ENCODE results near the gene PRSS23.
"Not testable (repeated sequence)": the region's sequence is repeated elsewhere in the genome, so short reads cannot be mapped to it uniquely, and the experiment has no call there.

Gene PRSS23

DNA sequence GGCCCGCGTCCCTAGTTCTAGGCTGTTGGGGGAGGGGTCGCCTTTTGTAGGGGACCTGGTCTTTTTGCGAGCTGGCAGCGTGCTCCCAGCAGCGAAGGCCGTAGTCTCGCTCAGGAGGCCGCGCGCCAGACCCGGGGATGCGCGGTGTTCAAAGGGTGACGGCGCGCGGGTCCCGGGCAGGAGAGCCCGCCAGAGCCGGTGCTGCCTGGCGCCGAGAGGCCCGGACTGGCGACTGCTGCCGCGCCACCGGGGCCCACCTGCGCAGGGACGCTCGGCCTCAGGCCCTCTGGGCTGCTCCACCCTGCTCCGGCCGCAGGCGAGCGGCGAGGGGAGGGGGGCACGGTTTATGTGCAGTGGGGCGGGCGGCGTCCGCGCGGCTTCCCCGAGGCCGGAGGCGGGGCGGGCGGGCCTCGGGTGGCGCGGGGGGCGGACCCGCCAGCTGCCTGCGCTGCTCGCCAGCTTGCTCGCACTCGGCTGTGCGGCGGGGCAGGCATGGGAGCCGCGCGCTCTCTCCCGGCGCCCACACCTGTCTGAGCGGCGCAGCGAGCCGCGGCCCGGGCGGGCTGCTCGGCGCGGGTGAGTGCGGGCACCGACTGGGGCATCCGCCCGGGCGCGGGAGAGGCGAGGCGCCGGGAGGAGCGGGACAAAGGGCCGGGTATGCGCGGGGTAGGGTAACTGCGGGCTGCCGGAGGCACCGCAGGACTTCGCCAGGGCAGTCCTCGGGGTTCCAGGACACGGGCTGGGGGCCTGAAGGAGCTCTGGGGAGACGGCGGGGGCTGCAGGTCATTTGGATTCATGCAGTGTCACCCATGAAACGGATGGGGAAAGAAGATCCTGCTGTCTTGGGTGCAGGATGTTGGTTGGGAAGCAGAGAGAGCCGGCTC, at the start of gene PRSS23:
Gene PRSS23, plus strand, starts transcription at position 467 of the 884 bp plus-strand sequence. CDS start 7,102 bp downstream, outside the sequence.
- Histone ChIP-seq H3K9me3 (ENCODE audit: control insufficient read depth, insufficient read depth, low read depth, low read length) (no peaks in the 10 kb centered on the region), H3K4me3 (ENCODE audit: low read depth, low read length) (peak within 1 kb of the TSS; percentile 72), H3K27ac (ENCODE audit: low read depth, low read length) (no peak within 1 kb of the TSS), H3K36me3 (ENCODE audit: control insufficient read depth, insufficient read depth, low read length) (no peaks in the 10 kb centered on the region), H3K27me3 (ENCODE audit: control insufficient read depth, insufficient read depth, low read length) (peaks cover 30% of the 10 kb centered on the region), H3K4me1 (ENCODE audit: control insufficient read depth, insufficient read depth, low read length) (peaks cover 31% of the 10 kb centered on the region), H3K9ac (ENCODE audit: low read length) (peak within 1 kb of the TSS; percentile 65)

GRCh38 chr11:86753459-86753858, 46.9 kb upstream of the PRSS23 start:
- no peak overlapping the region for H3K9ac ChIP-seq (ENCODE audit: low read length)
- no peaks in the 10 kb centered on the region for H3K4me1 ChIP-seq (ENCODE audit: control insufficient read depth, insufficient read depth, low read length)
- no peaks in the 10 kb centered on the region for H3K36me3 ChIP-seq (ENCODE audit: control insufficient read depth, insufficient read depth, low read length)
- H3K27ac ChIP-seq (ENCODE audit: low read depth, low read length), result no peak overlapping the region
- no peak overlapping the region for H3K4me3 ChIP-seq (ENCODE audit: low read depth, low read length)
- H3K9me3 ChIP-seq (ENCODE audit: control insufficient read depth, insufficient read depth, low read depth, low read length), result no peaks in the 10 kb centered on the region
- no peaks in the 10 kb centered on the region for H3K27me3 ChIP-seq (ENCODE audit: control insufficient read depth, insufficient read depth, low read length)

DNA sequence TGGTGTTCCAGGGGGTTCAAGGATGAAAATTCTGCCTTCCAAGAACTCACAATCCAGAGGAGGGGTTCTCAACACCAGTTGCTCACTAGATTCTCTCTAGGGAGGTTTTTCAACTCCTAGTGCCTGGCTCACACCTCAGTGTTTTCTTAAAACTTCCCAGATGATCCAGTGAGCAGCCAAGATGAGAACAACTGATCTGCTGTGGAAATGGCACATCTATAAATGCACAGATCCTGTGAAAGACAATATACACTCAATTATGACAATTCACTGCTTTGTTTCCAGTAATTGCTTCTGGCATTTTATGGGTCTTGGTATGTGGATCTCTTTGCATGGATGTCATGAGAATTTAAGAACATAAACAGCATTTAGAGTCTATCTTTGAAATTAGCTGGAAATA, 45.2 kb upstream of the PRSS23 start:
- H3K4me1 ChIP-seq (ENCODE audit: control insufficient read depth, insufficient read depth, low read length), result no peaks in the 10 kb centered on the region
- H3K9me3 ChIP-seq (ENCODE audit: control insufficient read depth, insufficient read depth, low read depth, low read length), result no peaks in the 10 kb centered on the region
- H3K27me3 ChIP-seq (ENCODE audit: control insufficient read depth, insufficient read depth, low read length), result no peaks in the 10 kb centered on the region
- no peak overlapping the region for H3K27ac ChIP-seq (ENCODE audit: low read depth, low read length)
- no peak overlapping the region for H3K4me3 ChIP-seq (ENCODE audit: low read depth, low read length)
- H3K9ac ChIP-seq (ENCODE audit: low read length), result no peak overlapping the region
- H3K36me3 ChIP-seq (ENCODE audit: control insufficient read depth, insufficient read depth, low read length), result no peaks in the 10 kb centered on the region

- Histone ChIP-seq H3K9ac (ENCODE audit: low read length) (no peak overlapping the region), H3K4me1 (ENCODE audit: control insufficient read depth, insufficient read depth, low read length) (no peaks in the 10 kb centered on the region), H3K27me3 (ENCODE audit: control insufficient read depth, insufficient read depth, low read length) (no peaks in the 10 kb centered on the region), H3K9me3 (ENCODE audit: control insufficient read depth, insufficient read depth, low read depth, low read length) (no peaks in the 10 kb centered on the region), H3K27ac (ENCODE audit: low read depth, low read length) (no peak overlapping the region), H3K36me3 (ENCODE audit: control insufficient read depth, insufficient read depth, low read length) (no peaks in the 10 kb centered on the region), H3K4me3 (ENCODE audit: low read depth, low read length) (no peak overlapping the region)
Observed at GRCh38 chr11:86758171-86758570, 42.2 kb upstream of the PRSS23 start.

- Histone ChIP-seq H3K27me3 (ENCODE audit: control insufficient read depth, insufficient read depth, low read length) (no peaks in the 10 kb centered on the region), H3K27ac (ENCODE audit: low read depth, low read length) (no peak overlapping the region)
Observed at GRCh38 chr11:86760577-86760976, 39.8 kb upstream of the PRSS23 start.

DNA sequence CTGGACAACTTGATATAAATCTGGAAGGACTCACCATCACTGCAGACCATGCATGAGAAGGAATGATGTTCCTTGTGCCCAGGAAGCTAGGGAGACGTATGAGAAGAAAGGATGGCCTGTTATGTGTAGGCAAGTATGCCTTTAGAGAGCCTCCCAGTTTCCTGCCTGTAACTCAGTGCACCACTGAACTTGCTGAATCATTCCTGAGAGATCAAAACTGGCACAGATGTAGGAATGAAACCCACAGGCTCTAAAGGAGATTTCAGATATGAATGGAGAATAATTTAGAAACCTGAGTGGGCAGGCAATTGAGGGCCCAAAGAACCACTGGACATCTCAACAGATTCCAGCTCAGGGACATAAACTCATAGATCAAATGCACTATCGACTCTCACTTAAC, 38.4 kb upstream of the PRSS23 start:
- Histone ChIP-seq H3K36me3 (ENCODE audit: control insufficient read depth, insufficient read depth, low read length) (no peaks in the 10 kb centered on the region), H3K4me3 (ENCODE audit: low read depth, low read length) (no peak overlapping the region), H3K4me1 (ENCODE audit: control insufficient read depth, insufficient read depth, low read length) (no peaks in the 10 kb centered on the region), H3K9ac (ENCODE audit: low read length) (no peak overlapping the region), H3K9me3 (ENCODE audit: control insufficient read depth, insufficient read depth, low read depth, low read length) (no peaks in the 10 kb centered on the region), H3K27me3 (ENCODE audit: control insufficient read depth, insufficient read depth, low read length) (no peaks in the 10 kb centered on the region), H3K27ac (ENCODE audit: low read depth, low read length) (no peak overlapping the region)

More at GRCh38 chr11:86760577-86760976, 39.8 kb upstream of the PRSS23 start:
- Histone ChIP-seq H3K9me3 (ENCODE audit: control insufficient read depth, insufficient read depth, low read depth, low read length) (no peaks in the 10 kb centered on the region), H3K9ac (ENCODE audit: low read length) (no peak overlapping the region), H3K36me3 (ENCODE audit: control insufficient read depth, insufficient read depth, low read length) (no peaks in the 10 kb centered on the region), H3K4me1 (ENCODE audit: control insufficient read depth, insufficient read depth, low read length) (no peaks in the 10 kb centered on the region), H3K4me3 (ENCODE audit: low read depth, low read length) (no peak overlapping the region)

- Histone ChIP-seq H3K36me3 (ENCODE audit: control insufficient read depth, insufficient read depth, low read length) (no peaks in the 10 kb centered on the region), H3K9ac (ENCODE audit: low read length) (no peak overlapping the region), H3K27me3 (ENCODE audit: control insufficient read depth, insufficient read depth, low read length) (no peaks in the 10 kb centered on the region), H3K4me1 (ENCODE audit: control insufficient read depth, insufficient read depth, low read length) (no peaks in the 10 kb centered on the region), H3K4me3 (ENCODE audit: low read depth, low read length) (no peak overlapping the region), H3K27ac (ENCODE audit: low read depth, low read length) (no peak overlapping the region), H3K9me3 (ENCODE audit: control insufficient read depth, insufficient read depth, low read depth, low read length) (no peaks in the 10 kb centered on the region)
Observed at GRCh38 chr11:86765203-86765602, 35.1 kb upstream of the PRSS23 start.

DNA sequence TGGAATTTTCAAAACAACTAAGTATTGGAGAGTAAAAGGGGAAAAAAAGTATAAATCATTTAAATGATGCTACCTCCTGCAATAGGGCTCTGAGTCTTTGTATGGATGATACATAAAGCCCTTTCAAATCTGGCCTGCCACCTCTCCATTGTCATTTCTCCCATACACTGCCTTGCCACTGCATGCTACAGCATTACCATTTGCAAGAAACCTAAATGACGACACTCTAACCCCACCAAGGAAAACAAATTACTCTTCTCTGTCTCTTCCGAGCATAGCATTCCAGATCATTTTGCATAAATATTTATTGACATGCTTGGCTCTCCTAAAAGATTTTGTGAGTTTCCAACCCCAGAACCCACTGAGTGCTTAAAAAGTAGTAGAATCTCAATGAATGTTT, 34.5 kb upstream of the PRSS23 start:
- H3K9ac ChIP-seq (ENCODE audit: low read length), result no peak overlapping the region
- H3K9me3 ChIP-seq (ENCODE audit: control insufficient read depth, insufficient read depth, low read depth, low read length), result no peaks in the 10 kb centered on the region
- H3K27ac ChIP-seq (ENCODE audit: low read depth, low read length), result no peak overlapping the region
- no peak overlapping the region for H3K4me3 ChIP-seq (ENCODE audit: low read depth, low read length)
- H3K36me3 ChIP-seq (ENCODE audit: control insufficient read depth, insufficient read depth, low read length), result no peaks in the 10 kb centered on the region
- no peaks in the 10 kb centered on the region for H3K4me1 ChIP-seq (ENCODE audit: control insufficient read depth, insufficient read depth, low read length)
- H3K27me3 ChIP-seq (ENCODE audit: control insufficient read depth, insufficient read depth, low read length), result no peaks in the 10 kb centered on the region

GRCh38 chr11:86769219-86769618, 31.1 kb upstream of the PRSS23 start:
- Histone ChIP-seq H3K27ac (ENCODE audit: low read depth, low read length) (no peak overlapping the region), H3K9ac (ENCODE audit: low read length) (no peak overlapping the region), H3K9me3 (ENCODE audit: control insufficient read depth, insufficient read depth, low read depth, low read length) (peaks cover 8% of the 10 kb centered on the region), H3K4me3 (ENCODE audit: low read depth, low read length) (no peak overlapping the region), H3K36me3 (ENCODE audit: control insufficient read depth, insufficient read depth, low read length) (no peaks in the 10 kb centered on the region), H3K27me3 (ENCODE audit: control insufficient read depth, insufficient read depth, low read length) (no peaks in the 10 kb centered on the region), H3K4me1 (ENCODE audit: control insufficient read depth, insufficient read depth, low read length) (no peaks in the 10 kb centered on the region)

DNA sequence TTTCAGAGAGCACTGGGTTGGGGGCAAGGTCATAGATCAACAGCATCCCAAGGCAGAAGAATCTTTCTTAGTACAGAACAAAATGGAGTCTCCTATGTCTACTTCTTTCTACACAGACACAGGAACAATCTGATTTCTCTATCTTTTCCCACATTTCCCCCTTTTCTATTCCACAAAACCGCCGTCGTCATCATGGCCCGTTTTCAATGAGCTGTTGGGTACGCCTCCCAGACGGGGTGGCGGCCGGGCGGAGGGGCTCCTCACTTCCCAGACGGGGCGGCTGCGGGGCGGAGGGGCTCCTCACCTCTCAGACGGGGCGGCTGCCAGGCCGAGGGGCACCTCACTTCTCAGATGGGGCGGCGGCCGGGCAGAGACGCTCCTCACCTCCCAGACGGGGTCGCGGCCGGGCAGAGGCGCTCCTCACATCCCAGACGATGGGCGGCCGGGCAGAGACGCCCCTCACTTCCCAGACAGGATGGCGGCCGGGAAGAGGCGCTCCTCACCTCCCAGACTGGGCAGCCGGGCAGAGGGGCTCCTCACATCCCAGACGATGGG, 29.8 kb upstream of the PRSS23 start:
- not testable (repeated sequence) for H3K9me3 ChIP-seq (ENCODE audit: control insufficient read depth, insufficient read depth, low read depth, low read length); H3K4me3 ChIP-seq (ENCODE audit: low read depth, low read length); H3K4me1 ChIP-seq (ENCODE audit: control insufficient read depth, insufficient read depth, low read length); H3K27me3 ChIP-seq (ENCODE audit: control insufficient read depth, insufficient read depth, low read length); H3K27ac ChIP-seq (ENCODE audit: low read depth, low read length); H3K36me3 ChIP-seq (ENCODE audit: control insufficient read depth, insufficient read depth, low read length); H3K9ac ChIP-seq (ENCODE audit: low read length)

GRCh38 chr11:86772999-86773398, 27.3 kb upstream of the PRSS23 start:
- Histone ChIP-seq H3K9me3 (ENCODE audit: control insufficient read depth, insufficient read depth, low read depth, low read length) (peaks cover 8% of the 10 kb centered on the region), H3K27ac (ENCODE audit: low read depth, low read length) (no peak overlapping the region), H3K36me3 (ENCODE audit: control insufficient read depth, insufficient read depth, low read length) (no peaks in the 10 kb centered on the region), H3K4me1 (ENCODE audit: control insufficient read depth, insufficient read depth, low read length) (no peaks in the 10 kb centered on the region), H3K4me3 (ENCODE audit: low read depth, low read length) (no peak overlapping the region), H3K27me3 (ENCODE audit: control insufficient read depth, insufficient read depth, low read length) (no peaks in the 10 kb centered on the region), H3K9ac (ENCODE audit: low read length) (no peak overlapping the region)
